Ovary (tissue), 1 donor: ENCODE data around the gene CPLX3.

Source experiments
- EP300 ChIP-seq: sonication (generic); formaldehyde crosslinking; IDR thresholded peaks from one replicate; pipeline ENCODE4 v1.6.1; 2017; ENCODE audit warnings: antibody characterized with exemption
- POLR2A ChIP-seq: fragments of 450-650 bp; IDR thresholded peaks from one replicate; pipeline ENCODE4 v1.6.1; 2017; ENCODE audit warnings: antibody characterized with exemption, mild to moderate bottlenecking, moderate library complexity

DNA sequence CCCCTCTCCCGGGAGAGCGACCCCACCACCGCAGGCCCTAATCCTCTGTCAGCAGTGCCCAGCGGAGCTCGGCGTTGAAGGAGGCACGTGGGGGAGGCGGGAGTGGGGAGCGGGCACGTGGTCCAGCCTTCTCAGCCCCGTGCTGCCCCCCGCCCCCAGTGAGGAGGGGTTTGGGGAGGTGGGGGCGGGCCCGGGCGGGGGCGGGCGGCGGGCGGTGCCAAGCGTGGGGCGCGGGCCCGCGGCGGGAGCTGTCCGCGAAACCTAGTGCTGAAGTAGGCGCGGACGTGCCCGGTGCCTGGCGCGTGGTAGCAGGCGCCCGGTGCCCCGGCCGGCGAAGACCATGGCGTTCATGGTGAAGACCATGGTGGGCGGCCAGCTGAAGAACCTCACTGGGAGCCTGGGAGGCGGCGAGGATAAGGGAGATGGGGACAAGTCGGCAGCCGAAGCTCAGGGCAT is at the start of gene CPLX3:
- TF ChIP-seq POLR2A (no peak), EP300 (no peak)
